NCI-H2196 (cell line): ENCODE measurements around the gene ADAMTS16.

ENCODE experiments used
- DNase-seq: peaks from one replicate; lab custom pipeline; 2025; ENCODE audit not compliant: unreplicated experiment; lab: John Stamatoyannopoulos, UW

The ADAMTS16 gene

GRCh38 chr5:5309645-5310044 lies 169.5 kb downstream of the ADAMTS16 start:
- no peak for DNase-seq

- no peak for DNase-seq
Observed at GRCh38 chr5:5313101-5313635, 173.0 kb downstream of the ADAMTS16 start.

GRCh38 chr5:5314166-5314565 lies 174.0 kb downstream of the ADAMTS16 start:
- DNase-seq, result no peak

GRCh38 chr5:5314626-5315025 lies 174.5 kb downstream of the ADAMTS16 start:
- DNase-seq, result no peak

- no peak for DNase-seq
Observed at GRCh38 chr5:5315068-5315980, 175.2 kb downstream of the ADAMTS16 start.

- no peak for DNase-seq
Observed at GRCh38 chr5:5316334-5316733, 176.2 kb downstream of the ADAMTS16 start.

GRCh38 chr5:5317976-5318375 lies 177.8 kb downstream of the ADAMTS16 start:
- no peak for DNase-seq

GRCh38 chr5:5318426-5319190 lies 178.5 kb downstream of the ADAMTS16 start:
- no peak for DNase-seq

- no peak for DNase-seq
Observed at GRCh38 chr5:5320062-5320805, 180.1 kb downstream of the ADAMTS16 start.

GRCh38 chr5:5321137-5321536 lies 181.0 kb downstream of the ADAMTS16 start:
- DNase-seq, result no peak

- DNase-seq, result no peak
Observed at GRCh38 chr5:5323551-5323950, 183.4 kb downstream of the ADAMTS16 start.

- DNase-seq, result no peak
Observed at GRCh38 chr5:5326115-5326758, 186.1 kb downstream of the ADAMTS16 start.

- no peak for DNase-seq
Observed at GRCh38 chr5:5327126-5327525, 187.0 kb downstream of the ADAMTS16 start.

GRCh38 chr5:5330728-5331452 lies 190.8 kb downstream of the ADAMTS16 start:
- no peak for DNase-seq

- DNase-seq, result no peak
Observed at GRCh38 chr5:5331848-5332247, 191.7 kb downstream of the ADAMTS16 start.

GRCh38 chr5:5332287-5332686 lies 192.2 kb downstream of the ADAMTS16 start:
- no peak for DNase-seq

GRCh38 chr5:5335107-5335506 lies 195.0 kb downstream of the ADAMTS16 start:
- no peak for DNase-seq

GRCh38 chr5:5335700-5336264 lies 195.7 kb downstream of the ADAMTS16 start:
- no peak for DNase-seq

- no peak for DNase-seq
Observed at GRCh38 chr5:5339257-5339656, 199.1 kb downstream of the ADAMTS16 start.
